Inferior parietal cortex (tissue), 1 donor: ENCODE data around the gene SEMA6A.
A peak's percentile ranks its signal among the peaks of the same experiment; 100 is the strongest.
"Not testable (repeated sequence)": the region's sequence is repeated elsewhere in the genome, so short reads cannot be mapped to it uniquely, and the experiment has no call there.

Source experiments
- DNase-seq: peaks from one replicate; pipeline ENCODE4 v3.0.0-alpha.2; 2016; ENCODE audit errors: extremely low spot score

Gene SEMA6A

GRCh38 chr5:116553366-116553765, 21.3 kb downstream of the SEMA6A start:
- peak; percentile 82 for DNase-seq

GRCh38 chr5:116550082-116550481, 24.5 kb downstream of the SEMA6A start:
- DNase-seq = no peak

GRCh38 chr5:116546743-116547124, 27.9 kb downstream of the SEMA6A start:
- DNase-seq = no peak

GRCh38 chr5:116546033-116546742, 28.4 kb downstream of the SEMA6A start:
- no peak for DNase-seq

- DNase-seq = not testable (repeated sequence)
These were observed 29.2 kb downstream of the SEMA6A start for GRCh38 chr5:116545465-116545864.

- no peak for DNase-seq
These were observed 29.9 kb downstream of the SEMA6A start for GRCh38 chr5:116544531-116545241.

- no peak for DNase-seq
These were observed 31.1 kb downstream of the SEMA6A start for GRCh38 chr5:116543501-116543900.

GRCh38 chr5:116542619-116543018, 32.0 kb downstream of the SEMA6A start:
- DNase-seq = no peak

- no peak for DNase-seq
These were observed 35.4 kb downstream of the SEMA6A start for GRCh38 chr5:116539222-116539621.

- peak; percentile 60 for DNase-seq
These were observed 38.1 kb downstream of the SEMA6A start for GRCh38 chr5:116536316-116537083.

GRCh38 chr5:116534964-116535651, 39.5 kb downstream of the SEMA6A start:
- no peak for DNase-seq

- no peak for DNase-seq
These were observed 41.7 kb downstream of the SEMA6A start for GRCh38 chr5:116532762-116533525.

- no peak for DNase-seq
These were observed 43.0 kb downstream of the SEMA6A start for GRCh38 chr5:116531635-116532034.

GRCh38 chr5:116531117-116531516, 43.5 kb downstream of the SEMA6A start:
- DNase-seq = no peak

GRCh38 chr5:116530276-116530675, 44.3 kb downstream of the SEMA6A start:
- DNase-seq = no peak

GRCh38 chr5:116529615-116530014, 45.0 kb downstream of the SEMA6A start:
- DNase-seq = no peak

GRCh38 chr5:116528519-116529234, 45.9 kb downstream of the SEMA6A start:
- DNase-seq = no peak

GRCh38 chr5:116527582-116527981, 47.0 kb downstream of the SEMA6A start:
- no peak for DNase-seq

GRCh38 chr5:116525674-116526073, 48.9 kb downstream of the SEMA6A start:
- DNase-seq = no peak

- no peak for DNase-seq
These were observed 49.7 kb downstream of the SEMA6A start for GRCh38 chr5:116524966-116525365.
